ENCODE data around the gene SMARCD2.
"Not testable (repeated sequence)": the region's sequence is repeated elsewhere in the genome, so short reads cannot be mapped to it uniquely, and the experiment has no call there.

SMARCD2 gene

GRCh38 chr17:63796375-63796774 is 46.1 kb downstream of the SMARCD2 start:
- not testable (repeated sequence) for DNase-seq

GRCh38 chr17:63792055-63792729 is 50.3 kb downstream of the SMARCD2 start:
- no peak for DNase-seq

- DNase-seq, result no peak
Measured at GRCh38 chr17:63790057-63790456, 52.4 kb downstream of the SMARCD2 start.

GRCh38 chr17:63786971-63787711 is 55.3 kb downstream of the SMARCD2 start:
- no peak for DNase-seq

- no peak for DNase-seq
Measured at GRCh38 chr17:63786117-63786516, 56.4 kb downstream of the SMARCD2 start.

GRCh38 chr17:63785556-63785955 is 56.9 kb downstream of the SMARCD2 start:
- DNase-seq, result no peak

GRCh38 chr17:63783522-63783921 is 59.0 kb downstream of the SMARCD2 start:
- DNase-seq, result no peak

Measured in cortex of kidney (tissue), 1 donor.